A549 (cell line): ENCODE data around the gene POLR3B. TPM values are rescaled to one million over a fixed set of nuclear protein-coding genes. Genes with fewer than 3 reads are reported as not detected.

Experiments
- ATAC-seq, 2 experiments: fragments of 200-7000 bp in 1 of 2; fragments of >200 bp in 1 of 2; cut with Nextera tagmentation in 1 of 2; cut with Tn5 transposase in 1 of 2; 3 replicates each; pipeline versions ENCODE4 v1.8.0 to v1.9.1; 2018 to 2020; ENCODE audit warnings: mild to moderate bottlenecking in 1 of 2, moderate library complexity in 1 of 2
- CTCF ChIA-PET: fragments of 300-600 bp; sonication (Branson Sonifier 250); formaldehyde crosslinking; extraction: SDS; loops from one replicate; lab custom pipeline; 2021; ENCODE audit warnings: antibody characterized with exemption, inconsistent platforms; lab: Yijun Ruan, JAX
- POLR2A ChIA-PET: fragments of 350-600 bp; formaldehyde crosslinking; extraction: SDS; loops from one replicate; lab custom pipeline; 2021; ENCODE audit warnings: antibody characterized with exemption, inconsistent platforms; lab: Yijun Ruan, JAX
- DNase-seq, 2 experiments: peaks; one replicate each; pipeline versions ENCODE4 v3.0.0 to v3.0.0-alpha.2; 2011 to 2016; ENCODE audit warnings: low read depth in 1 of 2, low spot score in 1 of 2
- FAIRE-seq: peaks from 2 replicates; lab custom pipeline; 2011; peaks lifted over from hg19 to GRCh38; lab: Jason Lieb, UNC
- H3K27ac ChIP-seq, 2 experiments: fragments of >200 bp; sonication (Bioruptor Twin); formaldehyde crosslinking; 3 replicates each; pipeline ENCODE4 v1.5.1; 2016 to 2017
- H3K4me1 ChIP-seq: fragments of >200 bp; sonication (Bioruptor Twin); formaldehyde crosslinking; 3 replicates; pipeline ENCODE4 v1.6.1; 2016
- H3K4me2 ChIP-seq: fragments of >200 bp; sonication (Bioruptor Twin); formaldehyde crosslinking; 3 replicates; pipeline ENCODE4 v1.6.1; 2016
- H3K4me3 ChIP-seq: fragments of >200 bp; sonication (Bioruptor Twin); formaldehyde crosslinking; 3 replicates; pipeline ENCODE4 v1.5.1; 2016
- H3K9me3 ChIP-seq: fragments of >200 bp; sonication (Bioruptor Twin); formaldehyde crosslinking; 3 replicates; pipeline ENCODE4 v1.6.1; 2016
- CBX2 ChIP-seq: fragments of 200-600 bp; sonication (generic); IDR thresholded peaks from 2 replicates; pipeline ENCODE4 v1.6.1; 2016; ENCODE audit warnings: low read depth, mild to moderate bottlenecking, borderline replicate concordance
- CBX8 ChIP-seq: fragments of 200-600 bp; sonication (generic); IDR thresholded peaks from 2 replicates; pipeline ENCODE4 v1.6.1; 2016
- EHMT2 ChIP-seq: fragments of 200-600 bp; sonication (generic); IDR thresholded peaks from 2 replicates; pipeline ENCODE4 v1.6.1; 2016; ENCODE audit warnings: antibody characterized with exemption, low read depth, mild to moderate bottlenecking, moderate library complexity
- EP300 ChIP-seq, 2 experiments: fragments of >200 bp; sonication (Bioruptor Twin); formaldehyde crosslinking; IDR thresholded peaks; 2 replicates in 1 of 2; 3 replicates in 1 of 2; pipeline ENCODE4 v1.6.1; 2016 to 2017
- ESRRA ChIP-seq: fragments of 150-350 bp; IDR thresholded peaks from 2 replicates; pipeline ENCODE4 v1.6.1; 2014; ENCODE audit warnings: mild to moderate bottlenecking, low read length, borderline replicate concordance
- FOSL2 ChIP-seq, 2 experiments: fragments of 450-650 bp in 1 of 2; fragments of >200 bp in 1 of 2; sonication (Bioruptor Twin) in 1 of 2; formaldehyde crosslinking; IDR thresholded peaks; 2 replicates each; pipeline versions ENCODE4 v1.5.0 to v1.6.1; 2016 to 2020; ENCODE audit warnings: mild to moderate bottlenecking in 1 of 2, moderate library complexity in 1 of 2
- HDAC2 ChIP-seq: fragments of 200-600 bp; sonication (generic); IDR thresholded peaks from 2 replicates; pipeline ENCODE4 v1.6.1; 2016
- HEYL ChIP-seq: fragments of 250-450 bp; sonication (Bioruptor Pico); IDR thresholded peaks from 2 replicates; pipeline ENCODE4 v1.8.0; 2021; ENCODE audit warnings: mild to moderate bottlenecking, moderate library complexity
- HOXA7 ChIP-seq: fragments of 250-450 bp; sonication (Bioruptor Pico); IDR thresholded peaks from 2 replicates; pipeline ENCODE4 v1.5.0; 2020; ENCODE audit warnings: mild to moderate bottlenecking, moderate library complexity
- HOXB13 ChIP-seq: fragments of 250-450 bp; sonication (Bioruptor Pico); IDR thresholded peaks from 2 replicates; pipeline ENCODE4 v1.5.0; 2020; ENCODE audit warnings: low read depth, mild to moderate bottlenecking, moderate library complexity
- HOXB5 ChIP-seq: fragments of 250-450 bp; sonication (Bioruptor Pico); IDR thresholded peaks from 2 replicates; pipeline ENCODE4 v1.5.0; 2020; ENCODE audit warnings: mild to moderate bottlenecking, moderate library complexity
- NPAS2 ChIP-seq: fragments of 250-450 bp; sonication (Bioruptor Pico); IDR thresholded peaks from 2 replicates; pipeline ENCODE4 v1.8.0; 2022; ENCODE audit warnings: mild to moderate bottlenecking, moderate library complexity, borderline replicate concordance
- PHF8 ChIP-seq: fragments of 200-600 bp; sonication (generic); IDR thresholded peaks from 2 replicates; pipeline ENCODE4 v1.6.1; 2016; ENCODE audit warnings: low read depth, mild to moderate bottlenecking, antibody characterized with exemption, moderate library complexity, borderline replicate concordance
- POLR2AphosphoS2 ChIP-seq: conservative IDR thresholded peaks from 2 replicates; pipeline ENCODE4 v1.6.1; 2012; ENCODE audit warnings: low read length, improper control_type of control experiment, inconsistent platforms
- RCOR1 ChIP-seq: fragments of 150-350 bp; IDR thresholded peaks from 2 replicates; pipeline ENCODE4 v1.6.1; 2014; ENCODE audit warnings: antibody characterized with exemption, low read length, low read depth
- WGBS: methylation state at CpG from one replicate; pipeline ENCODE4 v1.1.6; 2017; ENCODE audit errors: missing lambda C conversion rate; 5-methylcytosine and 5-hydroxymethylcytosine counted together
- polyA plus RNA-seq, 4 experiments: library from polyadenylated mRNA; depleted of rRNA in 3 of 4; stranded (reverse); fragments of >200 nt; fragmentation: RNase III in 1 of 4; extraction: RNeasy Plus Mini Kit Qiagen cat#74134 plus additional on column Dnase treatment in 1 of 4; gene quantifications; 2 replicates in 3 of 4; 3 replicates in 1 of 4; pipeline ENCODE4 v1.2.3, GENCODE V29; 2011 to 2017
- TF ChIP-seq, protein P1 (sequence below): IDR thresholded peaks from 2 replicates; pipeline ENCODE4 v1.6.1; 2012
- TF ChIP-seq, protein P2 (sequence below): IDR thresholded peaks from 2 replicates; pipeline ENCODE4 v1.6.1; 2012; ENCODE audit warnings: low read depth, borderline replicate concordance

POLR3B gene
- polyA plus RNA-seq, 2 of the 4 experiments (the other 2 are of a cell fraction), result 5.4 to 10.7 TPM

DNA sequence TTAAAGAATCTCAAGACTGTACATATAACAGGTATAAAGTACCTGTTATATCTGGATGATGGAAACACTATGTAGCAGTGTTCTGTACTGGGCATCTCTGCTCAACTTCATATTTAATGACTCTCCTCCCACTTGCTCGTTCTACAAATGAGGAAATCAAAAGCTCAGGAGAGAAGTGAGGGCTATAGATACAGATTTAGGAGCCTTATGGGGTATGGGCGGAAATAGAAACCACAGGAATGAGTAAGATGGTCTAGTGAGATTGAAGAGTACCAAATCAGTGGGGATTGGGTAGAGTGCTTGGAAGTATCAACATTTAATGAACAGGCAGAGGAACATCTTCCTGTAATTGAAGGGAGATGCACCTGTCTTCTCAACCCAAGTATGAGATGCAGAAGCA, 23.8 kb upstream of the POLR3B start:
- Histone ChIP-seq H3K27ac (no peak overlapping the region), H3K9me3 (no peaks in the 10 kb centered on the region), H3K4me3 (no peak overlapping the region), H3K4me1 (peaks cover 3% of the 10 kb centered on the region; the same call in 1 of the 3 replicates), H3K4me2 (no peak overlapping the region)
- DNase-seq (no peak), FAIRE-seq (no peak), ATAC-seq (no peak)
- ChIA-PET CTCF (interaction anchor here (0.9 to 2.1 kb wide), 4 partner anchors 12 to 107 kb away, joined by 3 to 6 read pairs (median 4); no protein-coding TSS in a partner anchor), POLR2A (no interaction called here)
- WGBS, result 53% methylated on average over 2 of the region's 2 CpGs
- TF ChIP-seq, protein P1, sequence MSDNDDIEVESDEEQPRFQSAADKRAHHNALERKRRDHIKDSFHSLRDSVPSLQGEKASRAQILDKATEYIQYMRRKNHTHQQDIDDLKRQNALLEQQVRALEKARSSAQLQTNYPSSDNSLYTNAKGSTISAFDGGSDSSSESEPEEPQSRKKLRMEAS, result no peak
- TF ChIP-seq ESRRA, result no peak
- TF ChIP-seq, protein P2, sequence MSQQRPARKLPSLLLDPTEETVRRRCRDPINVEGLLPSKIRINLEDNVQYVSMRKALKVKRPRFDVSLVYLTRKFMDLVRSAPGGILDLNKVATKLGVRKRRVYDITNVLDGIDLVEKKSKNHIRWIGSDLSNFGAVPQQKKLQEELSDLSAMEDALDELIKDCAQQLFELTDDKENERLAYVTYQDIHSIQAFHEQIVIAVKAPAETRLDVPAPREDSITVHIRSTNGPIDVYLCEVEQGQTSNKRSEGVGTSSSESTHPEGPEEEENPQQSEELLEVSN, result no peak

DNA sequence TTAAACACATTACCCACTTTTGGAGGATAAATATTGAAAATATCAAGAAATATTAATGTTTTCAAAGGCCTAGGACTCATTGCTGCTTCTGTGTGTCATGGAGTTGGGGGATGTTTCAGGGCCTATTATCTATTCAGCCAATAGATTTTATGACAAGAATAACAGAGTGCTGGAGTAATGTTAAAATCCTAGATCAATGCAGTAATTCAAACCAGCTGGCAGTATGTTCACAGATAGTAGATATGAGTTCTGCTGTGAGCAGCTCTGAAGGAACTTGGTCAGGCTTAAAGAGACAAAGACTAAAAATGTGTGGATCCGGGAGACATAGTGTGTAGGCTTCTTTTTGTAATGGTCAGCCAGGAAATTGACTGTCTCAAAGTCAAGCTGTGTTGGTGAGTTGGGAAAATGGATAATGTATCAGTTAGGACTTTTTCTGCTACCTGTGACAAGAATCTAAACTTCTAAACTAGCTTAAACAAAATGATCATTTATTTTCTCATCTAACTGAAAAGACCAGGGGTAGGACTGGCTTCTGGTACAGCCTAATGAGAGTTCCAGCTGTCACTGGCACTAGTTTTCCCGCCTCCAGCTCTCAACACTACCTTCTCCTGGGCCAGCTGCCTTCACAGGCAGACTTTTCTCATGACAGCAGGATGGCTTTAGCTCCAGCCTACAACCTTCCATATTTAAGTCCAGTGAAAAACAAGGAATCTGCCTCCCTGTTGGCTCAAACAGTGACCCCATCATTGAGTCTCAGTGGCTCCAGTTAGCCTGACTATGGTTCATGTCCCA, 16.3 kb upstream of the POLR3B start:
- H3K4me1 ChIP-seq, result peaks cover 16% of the 10 kb centered on the region
- no peak for TF ChIP-seq NPAS2 (CRISPR knock-in tag)
- TF ChIP-seq EHMT2, result no peak
- no peak for TF ChIP-seq RCOR1
- no peak for TF ChIP-seq ESRRA
- TF ChIP-seq HEYL (CRISPR knock-in tag), result no peak
- TF ChIP-seq CBX2, result no peak
- TF ChIP-seq PHF8, result no peak
- no peak overlapping the region for H3K4me2 ChIP-seq
- ATAC-seq (no peak), DNase-seq (no peak), FAIRE-seq (no peak)
- H3K27ac ChIP-seq, result no peak overlapping the region
- H3K9me3 ChIP-seq, result 0 out of 3 replicates have a peak, but pooled peaks cover 6% of the 10 kb centered on the region
- 88% methylated on average over 2 of the region's 2 CpGs for WGBS
- ChIA-PET POLR2A (interaction anchor here (1.5 kb wide), 1 partner anchor 16 kb away, joined by 3 read pairs; the partner anchor contains the start of gene POLR3B), CTCF (interaction anchor here (1.1 to 3.1 kb wide), 3 partner anchors 16 to 115 kb away, joined by 4 to 15 read pairs (median 8); partner anchors contain the start of gene POLR3B)
- H3K4me3 ChIP-seq, result no peak overlapping the region

DNA sequence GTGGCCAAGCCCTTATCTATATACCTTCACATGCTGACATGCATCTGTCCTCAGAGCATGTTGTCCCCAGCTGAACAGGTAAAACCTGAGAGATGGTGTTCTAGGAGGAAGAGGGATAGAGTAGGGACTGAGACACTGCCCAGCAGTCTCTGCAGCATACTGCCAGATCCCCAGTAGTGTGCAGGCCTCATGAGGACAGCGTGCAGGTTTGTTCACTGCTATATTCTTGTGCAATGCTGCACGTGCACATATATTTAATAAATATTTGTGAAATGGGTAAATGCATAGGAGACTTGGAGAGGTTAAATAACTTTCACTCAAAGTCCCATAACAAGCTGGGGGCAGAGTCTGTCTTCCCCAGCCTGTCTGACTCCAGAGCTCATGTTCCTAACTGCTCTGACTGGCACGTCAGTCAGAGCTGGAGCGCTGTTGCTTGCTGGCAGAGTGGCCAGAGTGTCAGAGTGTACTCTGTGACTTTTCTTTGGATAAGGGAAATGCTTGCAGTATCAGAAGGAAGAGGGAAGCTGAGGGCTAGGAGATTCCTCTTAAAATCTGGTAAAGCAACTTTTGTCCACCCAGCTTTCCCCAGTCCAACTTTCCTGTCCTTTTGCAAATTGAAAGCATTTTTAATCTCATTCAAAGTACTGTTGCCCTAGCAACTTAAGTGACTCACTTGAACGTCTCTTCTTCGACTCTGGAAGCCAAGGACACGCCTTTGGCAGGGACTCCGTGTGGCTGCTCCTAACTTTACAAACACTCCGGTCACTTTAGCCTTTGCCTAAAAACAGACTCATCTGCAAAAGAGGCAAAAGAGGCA, 14.9 kb upstream of the POLR3B start:
- peak overlapping the region in 1 of 2 experiments; percentile 23; a peak in 4 of 6 replicates for H3K27ac ChIP-seq
- WGBS, result 29% methylated on average over 9 of the region's 9 CpGs
- H3K4me2 ChIP-seq, result peak overlapping the region; percentile 78
- H3K9me3 ChIP-seq, result 0 out of 3 replicates have a peak, but pooled peaks cover 6% of the 10 kb centered on the region
- no peak for FAIRE-seq
- H3K4me3 ChIP-seq, result no peak overlapping the region
- DNase-seq, result peak; percentile 25 to 44
- peak; percentile 80 to 90 for ATAC-seq
- TF ChIP-seq EP300 (IDR thresholded peaks at IDR 0.05) (no peak), FOSL2 (IDR thresholded peaks at IDR 0.05) (no peak), FOSL2 (CRISPR knock-in tag; IDR thresholded peaks at IDR 0.05) (0 out of 2 replicates have a peak, but pooled peaks have one; percentile 14), POLR2AphosphoS2 (no peak), HOXB5 (CRISPR knock-in tag) (no peak), CBX8 (no peak), HOXA7 (CRISPR knock-in tag) (no peak), HDAC2 (no peak), HOXB13 (no peak)
- peaks cover 13% of the 10 kb centered on the region for H3K4me1 ChIP-seq
- POLR2A ChIA-PET, result interaction anchor here (0.8 kb wide), 1 partner anchor 206 kb away, joined by 3 read pairs; no protein-coding TSS in a partner anchor
- CTCF ChIA-PET, result interaction anchor here (0.6 to 3.1 kb wide), 4 partner anchors 11 to 116 kb away, joined by 3 to 15 read pairs (median 6); partner anchors contain the start of gene POLR3B
